HL-60 (cell line): ENCODE data around the gene STAT4.

Experiments
- DNase-seq, 2 experiments: peaks; one replicate each; pipeline ENCODE4 v3.0.0-alpha.2; 2010 to 2020; ENCODE audit warnings: low read depth in 1 of 2, low spot score in 1 of 2
- H3K27ac ChIP-seq: fragments of 250-450 bp; sonication (Bioruptor Pico); replicated peaks from 2 replicates; pipeline ENCODE4 v1.5.1; 2020; ENCODE audit warnings: mild to moderate bottlenecking, moderate library complexity
- H3K27me3 ChIP-seq: fragments of 250-450 bp; sonication (Bioruptor Pico); 2 replicates; pipeline ENCODE4 v1.5.1; 2021; ENCODE audit warnings: mild to moderate bottlenecking, moderate library complexity; ENCODE audit not compliant: insufficient read depth, poor library complexity, severe bottlenecking
- H3K4me3 ChIP-seq: replicated peaks from 2 replicates; pipeline ENCODE4 v1.5.1; 2011; ENCODE audit warnings: mild to moderate bottlenecking, control low read depth, low read length; ENCODE audit not compliant: insufficient read depth
- CTCF ChIP-seq: IDR thresholded peaks from one replicate; pipeline ENCODE4 v1.5.1; 2011; ENCODE audit warnings: low read length, control low read depth, inconsistent platforms; ENCODE audit not compliant: insufficient read depth
- GABPA ChIP-seq: IDR thresholded peaks from 2 replicates; pipeline ENCODE4 v1.6.1; 2012; ENCODE audit warnings: low read depth
- POLR2AphosphoS5 ChIP-seq: IDR thresholded peaks from 2 replicates; pipeline ENCODE4 v1.6.1; 2012; ENCODE audit warnings: low read depth
- SPI1 ChIP-seq: IDR thresholded peaks from 2 replicates; pipeline ENCODE4 v1.6.1; 2012; ENCODE audit warnings: low read depth, mild to moderate bottlenecking, borderline replicate concordance
- TF ChIP-seq, protein P1 (sequence below): IDR thresholded peaks from 2 replicates; pipeline ENCODE4 v1.6.1; 2012; ENCODE audit warnings: low read depth; ENCODE audit not compliant: insufficient replicate concordance

The STAT4 gene

GRCh38 chr2:190986221-190986953, 164.4 kb downstream of the STAT4 start:
- no peak overlapping the region for H3K4me3 ChIP-seq
- DNase-seq, result no peak
- TF ChIP-seq POLR2AphosphoS5 (no peak), CTCF (no peak), SPI1 (no peak), GABPA (no peak)
- TF ChIP-seq, protein P1, sequence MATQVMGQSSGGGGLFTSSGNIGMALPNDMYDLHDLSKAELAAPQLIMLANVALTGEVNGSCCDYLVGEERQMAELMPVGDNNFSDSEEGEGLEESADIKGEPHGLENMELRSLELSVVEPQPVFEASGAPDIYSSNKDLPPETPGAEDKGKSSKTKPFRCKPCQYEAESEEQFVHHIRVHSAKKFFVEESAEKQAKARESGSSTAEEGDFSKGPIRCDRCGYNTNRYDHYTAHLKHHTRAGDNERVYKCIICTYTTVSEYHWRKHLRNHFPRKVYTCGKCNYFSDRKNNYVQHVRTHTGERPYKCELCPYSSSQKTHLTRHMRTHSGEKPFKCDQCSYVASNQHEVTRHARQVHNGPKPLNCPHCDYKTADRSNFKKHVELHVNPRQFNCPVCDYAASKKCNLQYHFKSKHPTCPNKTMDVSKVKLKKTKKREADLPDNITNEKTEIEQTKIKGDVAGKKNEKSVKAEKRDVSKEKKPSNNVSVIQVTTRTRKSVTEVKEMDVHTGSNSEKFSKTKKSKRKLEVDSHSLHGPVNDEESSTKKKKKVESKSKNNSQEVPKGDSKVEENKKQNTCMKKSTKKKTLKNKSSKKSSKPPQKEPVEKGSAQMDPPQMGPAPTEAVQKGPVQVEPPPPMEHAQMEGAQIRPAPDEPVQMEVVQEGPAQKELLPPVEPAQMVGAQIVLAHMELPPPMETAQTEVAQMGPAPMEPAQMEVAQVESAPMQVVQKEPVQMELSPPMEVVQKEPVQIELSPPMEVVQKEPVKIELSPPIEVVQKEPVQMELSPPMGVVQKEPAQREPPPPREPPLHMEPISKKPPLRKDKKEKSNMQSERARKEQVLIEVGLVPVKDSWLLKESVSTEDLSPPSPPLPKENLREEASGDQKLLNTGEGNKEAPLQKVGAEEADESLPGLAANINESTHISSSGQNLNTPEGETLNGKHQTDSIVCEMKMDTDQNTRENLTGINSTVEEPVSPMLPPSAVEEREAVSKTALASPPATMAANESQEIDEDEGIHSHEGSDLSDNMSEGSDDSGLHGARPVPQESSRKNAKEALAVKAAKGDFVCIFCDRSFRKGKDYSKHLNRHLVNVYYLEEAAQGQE, result no peak
- no peaks in the 10 kb centered on the region for H3K27me3 ChIP-seq
- H3K27ac ChIP-seq, result no peak overlapping the region

DNA sequence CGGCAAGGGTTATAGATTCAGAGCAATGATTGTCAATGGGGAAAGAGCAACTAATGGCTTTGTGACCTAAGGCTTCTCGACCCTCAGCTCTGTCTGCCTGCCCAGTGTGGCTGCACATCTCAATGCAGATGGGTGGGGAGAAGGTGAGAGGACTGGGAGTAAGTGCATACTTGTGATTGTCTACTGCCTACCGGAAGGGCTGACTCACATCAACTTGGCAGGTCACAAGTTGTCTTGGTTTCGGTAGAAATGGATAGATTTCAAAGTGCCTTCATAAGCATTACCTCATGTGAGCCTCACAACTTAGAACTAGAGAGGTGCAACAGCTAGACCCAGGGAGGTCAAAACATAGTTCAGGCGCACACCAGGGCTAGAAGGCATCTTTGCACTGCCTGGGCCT, 166.2 kb downstream of the STAT4 start:
- no peak for DNase-seq

More for the DNA sequence above, 166.2 kb downstream of the STAT4 start:
- Histone ChIP-seq H3K27me3 (no peaks in the 10 kb centered on the region), H3K4me3 (no peak overlapping the region), H3K27ac (no peak overlapping the region)
- TF ChIP-seq POLR2AphosphoS5 (no peak), GABPA (no peak), SPI1 (no peak), CTCF (no peak)
- TF ChIP-seq, protein P1, result no peak
